CD14-positive monocyte (primary cell): ENCODE measurements around the gene KRT82. TPM values are rescaled to one million over a fixed set of nuclear protein-coding genes. Genes with fewer than 3 reads are reported as not detected.
A peak's percentile ranks its signal among the peaks of the same experiment; 100 is the strongest.

ENCODE experiments used
- DNase-seq, 3 donors: peaks; one replicate each; pipeline ENCODE4 v3.0.0-alpha.2; 2011 to 2022
- H2AFZ ChIP-seq: 2 replicates; pipeline ENCODE4 v1.6.0; 2012; ENCODE audit warnings: mild to moderate bottlenecking, low read depth, low read length, inconsistent platforms; ENCODE audit not compliant: insufficient read depth, poor library complexity, severe bottlenecking
- H3K27ac ChIP-seq, 2 donors: 1 replicate in 1 of 2; 2 replicates in 1 of 2; pipeline ENCODE4 v1.5.1; 2012 to 2013; ENCODE audit warnings: low read length in 2 of 2, control low read depth in 1 of 2, inconsistent platforms in 1 of 2, low read depth in 1 of 2, mild to moderate bottlenecking in 1 of 2
- H3K27me3 ChIP-seq, 2 donors: one replicate each; pipeline versions ENCODE4 v1.6.0 to v1.6.1; 2011 to 2013; ENCODE audit warnings: low read length in 2 of 2; ENCODE audit not compliant: control insufficient read depth in 2 of 2, insufficient read depth in 2 of 2
- H3K36me3 ChIP-seq, 2 donors: replicated peaks in 1 of 2; 1 replicate in 1 of 2; 2 replicates in 1 of 2; pipeline versions ENCODE4 v1.5.1 to v1.6.1; 2012 to 2013; ENCODE audit warnings: low read length in 2 of 2, control low read depth in 1 of 2, inconsistent platforms in 1 of 2, mild to moderate bottlenecking in 1 of 2; ENCODE audit not compliant: insufficient read depth in 2 of 2, control insufficient read depth in 1 of 2
- H3K4me1 ChIP-seq, 2 donors: 1 replicate in 1 of 2; 2 replicates in 1 of 2; pipeline versions ENCODE4 v1.5.1 to v1.6.1; 2012 to 2013; ENCODE audit warnings: low read length in 2 of 2, control low read depth in 1 of 2, inconsistent platforms in 1 of 2, mild to moderate bottlenecking in 1 of 2, moderate library complexity in 1 of 2; ENCODE audit not compliant: insufficient read depth in 2 of 2, control insufficient read depth in 1 of 2
- H3K4me2 ChIP-seq: replicated peaks from 2 replicates; pipeline ENCODE3; 2012; ENCODE audit warnings: low read length, moderate library complexity, mild to moderate bottlenecking; ENCODE audit not compliant: poor library complexity, severe bottlenecking; ENCODE audit errors: extremely low read depth
- H3K4me3 ChIP-seq, 3 experiments: fragments of 200-600 bp in 1 of 3; sonication (generic) in 1 of 3; replicated peaks in 1 of 3; 1 replicate in 2 of 3; 2 replicates in 1 of 3; pipeline ENCODE4 v1.5.1; 2011 to 2013; ENCODE audit warnings: low read length in 3 of 3, mild to moderate bottlenecking in 3 of 3, control low read depth in 2 of 3, low read depth in 2 of 3, inconsistent platforms in 1 of 3, moderate library complexity in 1 of 3
- H3K79me2 ChIP-seq: 2 replicates; pipeline ENCODE4 v1.6.0; 2012; ENCODE audit warnings: mild to moderate bottlenecking, control low read depth, inconsistent platforms, low read length, moderate library complexity; ENCODE audit not compliant: insufficient read depth
- H3K9ac ChIP-seq: 2 replicates; pipeline ENCODE4 v1.6.0; 2017; ENCODE audit warnings: low read length, mild to moderate bottlenecking; ENCODE audit not compliant: insufficient read depth, poor library complexity, severe bottlenecking
- H3K9me3 ChIP-seq, 2 donors: replicated peaks in 1 of 2; 1 replicate in 1 of 2; 2 replicates in 1 of 2; pipeline versions ENCODE4 v1.5.1 to v1.6.1; 2012 to 2013; ENCODE audit warnings: low read length in 2 of 2, control low read depth in 1 of 2; ENCODE audit not compliant: control insufficient read depth in 1 of 2, insufficient read depth in 1 of 2
- H4K20me1 ChIP-seq: 2 replicates; pipeline ENCODE4 v1.6.0; 2012; ENCODE audit warnings: mild to moderate bottlenecking, low read length, control low read depth, moderate library complexity; ENCODE audit not compliant: insufficient read depth
- H3K27ac Mint-ChIP-seq, 7 donors: one replicate each; pipeline ENCODE4 v1.8.0; 2020; ENCODE audit warnings: mild to moderate bottlenecking in 7 of 7, mixed read lengths in 7 of 7, moderate library complexity in 6 of 7, inconsistent platforms in 2 of 7
- H3K27me3 Mint-ChIP-seq, 3 donors: one replicate each; pipeline ENCODE4 v1.8.0; 2021 to 2022; ENCODE audit warnings: low read depth in 3 of 3, mild to moderate bottlenecking in 3 of 3, mixed read lengths in 3 of 3, moderate library complexity in 3 of 3, inconsistent platforms in 1 of 3
- H3K36me3 Mint-ChIP-seq, 2 donors: one replicate each; pipeline ENCODE4 v1.8.0; 2020; ENCODE audit warnings: mixed read lengths in 2 of 2, inconsistent platforms in 1 of 2, mild to moderate bottlenecking in 1 of 2
- H3K4me1 Mint-ChIP-seq: one replicate; pipeline ENCODE4 v1.8.0; 2020; ENCODE audit warnings: mild to moderate bottlenecking, mixed read lengths
- H3K4me3 Mint-ChIP-seq, 2 donors: one replicate each; pipeline ENCODE4 v1.8.0; 2020; ENCODE audit warnings: mild to moderate bottlenecking in 2 of 2, mixed read lengths in 2 of 2, moderate library complexity in 1 of 2
- H3K9me3 Mint-ChIP-seq, 7 donors: one replicate each; pipeline ENCODE4 v1.8.0; 2020 to 2022; ENCODE audit warnings: mixed read lengths in 7 of 7, mild to moderate bottlenecking in 6 of 7, moderate library complexity in 6 of 7, inconsistent platforms in 2 of 7
- CTCF ChIP-seq: fragments of 200-600 bp; IDR thresholded peaks from one replicate; pipeline ENCODE4 v1.8.0; 2022; ENCODE audit warnings: antibody characterized with exemption, mild to moderate bottlenecking
- WGBS: methylation state at CpG from one replicate; pipeline ENCODE4 v1.1.5; 2013; ENCODE audit warnings: missing lambda C conversion rate; ENCODE audit not compliant: insufficient coverage; 5-methylcytosine and 5-hydroxymethylcytosine counted together
- intact Hi-C, 2 donors: fragments of 100-400 bp; cut with micrococcal nuclease; formaldehyde crosslinking; loops; one replicate each; pipeline versions ENCODE4 v1.15.0 to v1.15.1; 2023
- polyA plus RNA-seq, 3 donors: library from polyadenylated mRNA; depleted of rRNA in 1 of 3; unstranded in 2 of 3; stranded (reverse) in 1 of 3; fragments of 300-500 nt in 2 of 3; fragments of >200 nt in 1 of 3; fragmentation: Illumina TruSeq in 2 of 3; gene quantifications; 1 replicate in 2 of 3; 2 replicates in 1 of 3; pipeline ENCODE4 v1.2.3, GENCODE V29; 2012 to 2021

KRT82 gene
- polyA plus RNA-seq, 3 donors, result not detected

GRCh38 chr12:52358575-52359350 lies 47.4 kb downstream of the KRT82 start:
- intact Hi-C loops, result no loop called here
- Mint-ChIP-seq H3K27me3 (peaks cover 0 to 7% (median 3%) of the 10 kb centered on the region in 3 donors), H3K36me3 (no peaks in the 10 kb centered on the region), H3K4me3 (no peak overlapping the region), H3K9me3 (no peaks in the 10 kb centered on the region), H3K4me1 (peaks cover 6% of the 10 kb centered on the region), H3K27ac (peak overlapping the region in 1 of 7 donors; percentile 33)
- Histone ChIP-seq H3K27me3 (no peaks in the 10 kb centered on the region), H3K79me2 (no peaks in the 10 kb centered on the region), H3K4me3 (no peak overlapping the region), H3K27ac (no peak overlapping the region), H3K4me1 (no peaks in the 10 kb centered on the region), H4K20me1 (no peaks in the 10 kb centered on the region), H3K9ac (no peak overlapping the region), H3K36me3 (no peaks in the 10 kb centered on the region), H2AFZ (no peak overlapping the region), H3K4me2 (no peak overlapping the region), H3K9me3 (no peaks in the 10 kb centered on the region)
- 56% methylated on average over 5 of the region's 5 CpGs for WGBS
- TF ChIP-seq CTCF, result no peak
- DNase-seq, result no peak

DNA sequence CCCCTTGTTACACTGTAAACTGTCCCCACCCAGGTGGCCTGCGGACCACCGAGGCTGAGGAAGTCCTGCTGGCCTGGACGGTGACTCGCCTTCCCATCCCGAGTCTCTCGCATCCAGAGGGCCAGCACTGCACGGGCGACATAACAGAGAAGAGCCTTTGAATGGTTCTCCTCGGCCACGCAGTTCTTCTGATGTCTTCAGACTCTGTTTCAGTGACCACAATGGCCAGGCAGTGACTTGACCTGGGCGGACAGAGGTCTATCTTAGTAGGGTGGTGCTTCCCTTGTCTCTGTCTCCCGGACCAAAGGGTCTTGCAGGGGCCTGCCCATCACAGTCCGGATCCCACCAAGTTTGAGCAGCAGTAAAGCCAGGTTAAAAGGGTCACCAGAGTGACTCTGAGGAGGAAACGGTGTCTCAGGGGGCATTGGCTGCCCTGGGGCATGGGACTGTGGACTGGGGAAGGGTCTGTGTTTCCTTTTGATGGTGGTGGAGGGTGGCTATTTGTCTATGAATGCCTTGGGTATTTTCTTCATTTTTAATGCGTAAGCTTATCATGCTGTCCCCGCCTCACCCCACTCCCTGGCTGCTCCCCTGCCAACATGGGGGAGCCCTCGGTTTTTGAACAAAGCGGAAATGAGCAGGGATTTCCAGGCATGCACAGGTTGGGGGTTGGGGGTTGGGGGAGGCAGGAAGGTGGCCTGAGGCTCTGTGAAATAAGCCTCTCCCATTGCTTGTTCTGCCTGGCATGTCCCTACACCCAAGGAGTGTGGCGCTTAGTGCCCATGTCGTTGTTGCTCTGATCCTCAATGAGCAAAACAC lies 49.2 kb downstream of the KRT82 start:
- intact Hi-C loops, result no loop called here
- peaks cover 6% of the 10 kb centered on the region for H3K4me1 Mint-ChIP-seq
- 97% methylated on average over 16 of the region's 20 CpGs for WGBS
- DNase-seq, result no peak
- no peaks in the 10 kb centered on the region for H3K9me3 Mint-ChIP-seq
- Histone ChIP-seq H3K9ac (no peak overlapping the region), H2AFZ (no peak overlapping the region), H3K27me3 (no peaks in the 10 kb centered on the region), H3K27ac (no peak overlapping the region), H3K4me2 (no peak overlapping the region), H3K79me2 (no peaks in the 10 kb centered on the region), H3K4me3 (no peak overlapping the region), H3K36me3 (no peaks in the 10 kb centered on the region), H3K4me1 (no peaks in the 10 kb centered on the region), H3K9me3 (no peaks in the 10 kb centered on the region), H4K20me1 (no peaks in the 10 kb centered on the region)
- H3K36me3 Mint-ChIP-seq, result no peaks in the 10 kb centered on the region
- H3K27me3 Mint-ChIP-seq, result peaks cover 0 to 14% (median 3%) of the 10 kb centered on the region in 3 donors
- H3K4me3 Mint-ChIP-seq, result no peak overlapping the region
- no peak overlapping the region for H3K27ac Mint-ChIP-seq
- no peak for TF ChIP-seq CTCF
